Breast epithelium (tissue), 4 donors: ENCODE results near the gene CASQ1. TPM values are rescaled to one million over a fixed set of nuclear protein-coding genes. Genes with fewer than 3 reads are reported as not detected.

Experiments used
- DNase-seq, 2 donors: peaks; one replicate each; pipeline ENCODE4 v3.0.0-alpha.2; 2019; ENCODE audit warnings: low spot score in 2 of 2
- H3K27ac ChIP-seq, 2 donors: fragments of 200-600 bp; sonication (generic) in 1 of 2; one replicate each; pipeline ENCODE4 v1.5.1; 2016 to 2019; ENCODE audit warnings: mild to moderate bottlenecking in 1 of 2
- H3K27me3 ChIP-seq, 2 donors: fragments of 200-600 bp; sonication (generic) in 1 of 2; one replicate each; pipeline versions ENCODE4 v1.5.1 to v1.6.0; 2017 to 2019; ENCODE audit warnings: control low read depth in 1 of 2, mild to moderate bottlenecking in 1 of 2
- H3K36me3 ChIP-seq: fragments of 200-600 bp; one replicate; pipeline ENCODE4 v1.5.1; 2019
- H3K4me1 ChIP-seq, 2 donors: fragments of 200-600 bp; sonication (generic); one replicate each; pipeline ENCODE4 v1.5.1; 2016 to 2019; ENCODE audit warnings: control low read depth in 1 of 2
- H3K4me3 ChIP-seq, 3 donors: fragments of 200-600 bp; sonication (generic); 1 replicate in 2 of 3; 2 replicates in 1 of 3; pipeline ENCODE4 v1.5.1; 2016 to 2019; ENCODE audit warnings: mild to moderate bottlenecking in 3 of 3, moderate library complexity in 2 of 3
- H3K9me3 ChIP-seq, 2 donors: fragments of 200-600 bp; sonication (generic) in 1 of 2; one replicate each; pipeline ENCODE4 v1.5.1; 2016 to 2019; ENCODE audit warnings: control low read depth in 1 of 2
- POLR2A ChIP-seq: fragments of 450-650 bp; IDR thresholded peaks from one replicate; pipeline ENCODE4 v1.6.1; 2016; ENCODE audit warnings: antibody characterized with exemption, mild to moderate bottlenecking, moderate library complexity
- POLR2AphosphoS5 ChIP-seq, 3 donors: sonication (generic); formaldehyde crosslinking; IDR thresholded peaks; one replicate each; pipeline ENCODE4 v1.6.1; 2017; ENCODE audit warnings: antibody characterized with exemption in 3 of 3
- intact Hi-C: fragments of 100-400 bp; cut with DNase I; formaldehyde crosslinking; loops from one replicate; pipeline ENCODE4 v1.15.1; 2023; ENCODE audit warnings: low total_unique reads
- total RNA-seq, 3 donors: library from RNA; depleted of rRNA; stranded (reverse); fragments of >200 nt; gene quantifications; one replicate each; pipeline ENCODE4 v1.1.0, GENCODE V29; 2016
- TF ChIP-seq, protein P1 (sequence below), 3 donors: fragments of 450-650 bp; IDR thresholded peaks; one replicate each; pipeline ENCODE4 v1.5.1; 2016 to 2017; ENCODE audit warnings: antibody characterized with exemption in 3 of 3, mild to moderate bottlenecking in 3 of 3, moderate library complexity in 3 of 3

CASQ1 gene
- total RNA-seq, 3 donors from 2014 or later = 0.59 TPM; not detected in 2

DNA sequence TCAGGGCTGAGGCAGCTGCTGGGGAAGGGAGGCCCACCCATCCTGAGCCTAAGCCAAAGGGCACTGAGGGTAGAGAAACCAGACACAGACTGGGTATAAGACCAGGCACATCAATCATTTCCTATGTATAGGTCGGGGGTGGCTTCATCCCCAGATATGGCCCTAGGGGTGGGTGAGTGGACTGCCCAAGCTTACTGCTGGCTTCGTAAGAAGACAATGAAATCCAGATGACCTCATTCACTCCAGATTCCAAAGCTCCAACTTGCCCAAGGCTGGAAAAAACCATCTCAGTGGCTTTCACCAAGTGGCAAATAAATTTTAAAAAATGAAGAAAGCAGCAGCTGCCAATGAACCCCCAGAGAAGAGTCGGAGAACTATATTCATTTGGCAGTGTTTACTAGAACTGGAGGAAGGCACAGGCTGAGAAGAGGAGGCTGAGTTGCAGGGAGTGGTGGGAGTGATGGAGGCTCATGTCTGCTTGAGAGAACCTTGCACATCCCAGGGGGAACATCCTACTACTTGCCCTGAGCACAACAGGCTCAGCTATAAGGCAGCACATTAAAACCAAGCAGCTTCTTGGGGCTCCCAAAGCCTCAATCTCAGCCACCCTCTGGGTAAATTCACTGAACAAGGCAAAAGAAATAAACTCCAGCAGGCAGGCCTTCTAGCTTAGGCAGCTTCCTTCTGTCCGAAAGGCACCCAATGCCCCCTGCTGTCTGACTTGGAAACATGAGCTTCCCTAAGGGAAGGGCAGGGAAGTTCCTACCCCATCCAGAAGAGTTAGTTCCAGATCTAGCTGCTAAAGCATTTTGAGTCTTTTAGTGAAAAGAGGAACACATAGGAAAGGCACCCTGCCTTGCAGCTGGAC lies 28.9 kb downstream of the CASQ1 start:
- H3K36me3 ChIP-seq = no peaks in the 10 kb centered on the region
- no peaks in the 10 kb centered on the region for H3K27me3 ChIP-seq
- H3K9me3 ChIP-seq = no peaks in the 10 kb centered on the region
- no peak overlapping the region for H3K4me3 ChIP-seq
- intact Hi-C loops = no loop called here
- TF ChIP-seq, protein P1, sequence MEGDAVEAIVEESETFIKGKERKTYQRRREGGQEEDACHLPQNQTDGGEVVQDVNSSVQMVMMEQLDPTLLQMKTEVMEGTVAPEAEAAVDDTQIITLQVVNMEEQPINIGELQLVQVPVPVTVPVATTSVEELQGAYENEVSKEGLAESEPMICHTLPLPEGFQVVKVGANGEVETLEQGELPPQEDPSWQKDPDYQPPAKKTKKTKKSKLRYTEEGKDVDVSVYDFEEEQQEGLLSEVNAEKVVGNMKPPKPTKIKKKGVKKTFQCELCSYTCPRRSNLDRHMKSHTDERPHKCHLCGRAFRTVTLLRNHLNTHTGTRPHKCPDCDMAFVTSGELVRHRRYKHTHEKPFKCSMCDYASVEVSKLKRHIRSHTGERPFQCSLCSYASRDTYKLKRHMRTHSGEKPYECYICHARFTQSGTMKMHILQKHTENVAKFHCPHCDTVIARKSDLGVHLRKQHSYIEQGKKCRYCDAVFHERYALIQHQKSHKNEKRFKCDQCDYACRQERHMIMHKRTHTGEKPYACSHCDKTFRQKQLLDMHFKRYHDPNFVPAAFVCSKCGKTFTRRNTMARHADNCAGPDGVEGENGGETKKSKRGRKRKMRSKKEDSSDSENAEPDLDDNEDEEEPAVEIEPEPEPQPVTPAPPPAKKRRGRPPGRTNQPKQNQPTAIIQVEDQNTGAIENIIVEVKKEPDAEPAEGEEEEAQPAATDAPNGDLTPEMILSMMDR (IDR thresholded peaks at IDR 0.05) = peak; percentile 43 to 58 (median 55)
- no peak for TF ChIP-seq POLR2A
- peak overlapping the region; percentile 65 to 78 for H3K27ac ChIP-seq
- DNase-seq = peak in 1 of 2 donors; percentile 61
- H3K4me1 ChIP-seq = peaks cover 0 to 5% of the 10 kb centered on the region in 2 donors

DNA sequence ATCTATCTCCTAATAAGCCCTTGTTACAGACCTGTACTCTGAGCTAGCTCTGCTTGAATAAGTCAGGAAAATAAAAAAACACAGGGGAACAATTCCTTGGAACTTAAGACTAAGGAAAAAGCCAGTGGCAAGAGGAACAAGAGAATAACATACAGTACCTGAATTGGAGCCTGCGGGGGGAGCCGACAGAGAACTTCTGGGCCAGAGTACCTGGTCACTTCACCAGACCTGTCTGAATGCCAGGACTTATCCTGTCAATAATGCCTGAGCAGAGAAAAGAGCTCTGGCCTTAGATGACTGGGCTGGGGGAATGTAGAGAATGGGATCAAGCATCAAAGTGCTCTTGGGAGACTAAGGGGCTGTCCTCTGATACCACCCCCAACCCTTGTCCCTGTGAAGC lies 29.9 kb downstream of the CASQ1 start:
- Histone ChIP-seq H3K4me1 (peaks cover 0 to 5% of the 10 kb centered on the region in 2 donors), H3K36me3 (peaks cover 2% of the 10 kb centered on the region), H3K27ac (peak overlapping the region in 1 of 2 donors; percentile 65), H3K27me3 (no peaks in the 10 kb centered on the region), H3K9me3 (no peaks in the 10 kb centered on the region), H3K4me3 (no peak overlapping the region)
- no peak for TF ChIP-seq POLR2AphosphoS5 (IDR thresholded peaks at IDR 0.05)
- TF ChIP-seq, protein P1 (IDR thresholded peaks at IDR 0.05) = no peak
- no peak for TF ChIP-seq POLR2A
- DNase-seq = no peak
- intact Hi-C loops = no loop called here

DNA sequence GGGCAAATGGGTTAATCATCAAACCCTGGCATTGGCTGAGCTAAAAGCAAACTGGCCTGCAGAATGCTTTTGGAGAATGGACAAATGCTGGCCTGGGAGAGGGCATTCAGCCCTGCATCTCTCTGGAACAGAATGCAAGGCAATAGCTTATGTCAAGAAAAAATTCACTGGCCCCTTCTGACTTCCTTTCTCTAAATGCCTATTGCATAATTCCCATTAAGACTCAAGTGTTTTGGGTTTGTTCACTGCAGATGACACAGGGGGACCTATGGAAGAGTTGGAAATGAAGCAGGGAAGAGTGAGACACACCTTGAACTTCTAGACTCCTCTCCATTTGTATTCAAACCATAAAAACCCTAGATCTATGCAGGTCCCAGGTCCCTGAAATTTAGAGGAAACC lies 30.7 kb downstream of the CASQ1 start:
- DNase-seq = no peak
- Histone ChIP-seq H3K27ac (no peak overlapping the region), H3K36me3 (peaks cover 9% of the 10 kb centered on the region), H3K4me1 (peaks cover 0 to 5% of the 10 kb centered on the region in 2 donors), H3K4me3 (no peak overlapping the region), H3K27me3 (no peaks in the 10 kb centered on the region), H3K9me3 (no peaks in the 10 kb centered on the region)
- TF ChIP-seq POLR2AphosphoS5 (IDR thresholded peaks at IDR 0.05) = no peak
- intact Hi-C loops = no loop called here

DNA sequence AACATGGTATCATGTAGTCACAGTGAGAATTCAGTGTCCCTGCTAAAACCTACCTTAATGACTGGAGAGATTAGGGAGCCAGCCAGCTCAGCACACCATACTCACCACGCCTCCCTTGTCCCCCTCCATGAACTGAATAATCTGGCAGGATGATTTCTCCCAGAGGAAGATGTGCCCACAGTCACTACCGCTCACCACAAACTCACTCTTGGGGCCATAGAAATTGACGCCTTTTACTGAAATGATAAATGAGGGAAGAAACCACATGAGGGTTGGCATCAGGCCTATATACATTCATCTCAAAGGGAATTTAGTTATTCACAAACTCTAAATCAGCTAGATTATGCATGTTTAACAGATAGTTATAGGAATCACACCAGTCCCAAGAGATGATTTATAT lies 32.2 kb downstream of the CASQ1 start:
- H3K27me3 ChIP-seq = no peaks in the 10 kb centered on the region
- H3K4me3 ChIP-seq = no peak overlapping the region
- no peaks in the 10 kb centered on the region for H3K9me3 ChIP-seq
- no peaks in the 10 kb centered on the region for H3K4me1 ChIP-seq
- peaks cover 12% of the 10 kb centered on the region for H3K36me3 ChIP-seq
- H3K27ac ChIP-seq = no peak overlapping the region
- intact Hi-C loops = no loop called here
- DNase-seq = no peak
- TF ChIP-seq POLR2AphosphoS5 (IDR thresholded peaks at IDR 0.05) (no peak), POLR2A (no peak)
- TF ChIP-seq, protein P1 (IDR thresholded peaks at IDR 0.05) = no peak

DNA sequence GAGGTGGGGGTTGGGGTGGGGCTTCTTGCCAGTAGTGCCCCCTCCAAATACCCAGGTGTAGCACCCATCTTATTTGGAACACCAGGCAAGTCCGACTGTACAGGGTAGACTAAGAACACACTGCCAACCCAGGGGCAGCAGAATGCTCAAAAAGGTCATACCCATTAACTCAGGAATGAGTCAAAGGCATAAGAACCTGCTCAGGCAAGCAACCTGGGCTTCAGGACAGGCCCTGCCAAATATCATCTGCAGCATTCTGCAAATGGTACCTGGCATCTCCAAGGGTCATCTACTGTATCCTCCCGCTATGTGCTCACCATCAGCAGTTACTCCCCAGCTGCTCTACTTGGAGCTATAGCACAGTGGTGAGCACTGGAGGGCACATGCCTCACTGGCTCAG lies 34.2 kb downstream of the CASQ1 start:
- no peaks in the 10 kb centered on the region for H3K27me3 ChIP-seq
- no peak overlapping the region for H3K27ac ChIP-seq
- TF ChIP-seq POLR2A (no peak), POLR2AphosphoS5 (IDR thresholded peaks at IDR 0.05) (no peak)
- TF ChIP-seq, protein P1 (IDR thresholded peaks at IDR 0.05) = no peak
- H3K4me1 ChIP-seq = no peaks in the 10 kb centered on the region
- H3K9me3 ChIP-seq = no peaks in the 10 kb centered on the region
- H3K4me3 ChIP-seq = no peak overlapping the region
- no peak for DNase-seq
- intact Hi-C loops = no loop called here
- peaks cover 12% of the 10 kb centered on the region for H3K36me3 ChIP-seq
